Psoas muscle (tissue), 8 donors: ENCODE measurements around the gene SLC5A10. TPM values are rescaled to one million over a fixed set of nuclear protein-coding genes. Genes with fewer than 3 reads are reported as not detected.

Source experiments
- ATAC-seq, 4 donors: fragments of 200-7000 bp; cut with Tn5 transposase; one replicate each; pipeline ENCODE4 v1.9.1; 2020; ENCODE audit warnings: moderate library complexity in 3 of 4, mild to moderate bottlenecking in 2 of 4
- DNase-seq, 2 donors: peaks; one replicate each; pipeline ENCODE4 v3.0.0-alpha.2; 2020
- H3K27ac ChIP-seq: fragments of 200-600 bp; one replicate; pipeline ENCODE4 v1.8.0; 2022
- H3K27me3 ChIP-seq, 3 donors: fragments of 200-600 bp in 1 of 3; one replicate each; pipeline versions ENCODE4 v1.6.1 to v1.8.0; 2013 to 2022; ENCODE audit warnings: low read length in 2 of 3, mild to moderate bottlenecking in 2 of 3, moderate library complexity in 1 of 3; ENCODE audit not compliant: insufficient read depth in 3 of 3
- H3K36me3 ChIP-seq, 2 donors: fragments of 200-600 bp in 1 of 2; one replicate each; pipeline versions ENCODE4 v1.6.1 to v1.8.0; 2013 to 2022; ENCODE audit warnings: low read depth in 1 of 2, mild to moderate bottlenecking in 1 of 2, moderate library complexity in 1 of 2; ENCODE audit not compliant: insufficient read depth in 1 of 2
- H3K4me1 ChIP-seq: fragments of 200-600 bp; one replicate; pipeline ENCODE4 v1.8.0; 2022
- H3K4me3 ChIP-seq: fragments of 200-600 bp; one replicate; pipeline ENCODE4 v1.8.0; 2022; ENCODE audit warnings: mild to moderate bottlenecking
- H3K9me3 ChIP-seq: fragments of 200-600 bp; one replicate; pipeline ENCODE4 v1.8.0; 2022
- WGBS, 3 donors: extraction: QIAGEN DNeasy Blood & Tissue Kit; methylation state at CpG; one replicate each; pipeline versions ENCODE4 v1.1.6 to v1.1.7; 2013; 5-methylcytosine and 5-hydroxymethylcytosine counted together
- intact Hi-C, 2 donors: fragments of 100-400 bp; cut with DNase I; formaldehyde crosslinking; loops; one replicate each; pipeline versions ENCODE4 v1.11.0 to v1.14.2; 2022
- polyA plus RNA-seq, 3 donors: library from polyadenylated mRNA; stranded (reverse); fragments of 200-250 nt; gene quantifications; one replicate each; pipeline ENCODE4 v1.2.3, GENCODE V29; 2013
- total RNA-seq, 4 donors: library from RNA; stranded (reverse); fragmentation: NEBNext Ultra II Directional in 2 of 4; extraction: Animal tissue kit (Norgen Biotek cat#: 25700) in 2 of 4; gene quantifications; one replicate each; pipeline versions ENCODE4 v1.2.1 to v1.2.4, GENCODE V29; 2021 to 2023
- TF ChIP-seq, protein P1 (sequence below): fragments of 200-600 bp; IDR thresholded peaks from one replicate; pipeline ENCODE4 v1.8.0; 2022; ENCODE audit warnings: antibody characterized with exemption
- donor health status: healthy with polysubstance abuse.
- donor health status: DM: no; HTN: no; CAD: no; lungs with moderate emphysema.
- donor health status: Bipolar disorder and iron deficiency.
- donor health status: healthy.
- donor health status: DM: yes; HTN: yes; CAD: no.
- donor health status: DM: no; HTN: no; CAD: no.
- donor health status: DM: no; HTN: no; CAD: no.
- donor health status: DM: yes; HTN: yes; CAD: no.

The SLC5A10 gene
- total and polyA plus RNA-seq, 7 donors: 0.03 TPM; not detected in 6

DNA sequence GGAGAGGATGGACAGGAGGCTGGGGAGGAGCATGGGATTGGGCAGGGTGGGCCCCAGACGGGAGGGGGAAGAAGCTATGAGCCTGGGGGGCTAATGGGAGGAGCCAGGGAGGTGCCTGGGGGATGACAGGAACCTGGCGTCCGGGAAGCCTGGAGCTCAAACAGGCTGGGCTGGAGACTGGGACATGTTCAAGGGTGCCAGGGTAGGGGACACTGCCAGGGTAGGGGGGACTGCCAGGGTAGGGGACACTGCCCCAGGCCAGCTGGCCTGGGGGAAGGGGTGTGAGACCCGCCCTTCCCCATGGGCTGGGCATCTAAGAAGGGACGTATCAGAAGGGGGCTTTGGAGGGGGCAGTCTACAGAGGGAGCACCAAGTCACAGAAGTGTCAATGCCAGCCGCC lies 59.6 kb downstream of the SLC5A10 start:
- intact Hi-C loops: no loop called here
- ATAC-seq (no peak), DNase-seq (peak in 1 of 2 donors; percentile 6)
- no peak overlapping the region for H3K4me3 ChIP-seq
- WGBS, 3 donors: 75 to 81% (median 80%) methylated on average over 4 to 6 of the region's 6 CpGs
- H3K9me3 ChIP-seq: no peaks in the 10 kb centered on the region
- no peaks in the 10 kb centered on the region for H3K36me3 ChIP-seq
- H3K4me1 ChIP-seq: no peaks in the 10 kb centered on the region
- H3K27ac ChIP-seq: no peak overlapping the region
- TF ChIP-seq, protein P1, sequence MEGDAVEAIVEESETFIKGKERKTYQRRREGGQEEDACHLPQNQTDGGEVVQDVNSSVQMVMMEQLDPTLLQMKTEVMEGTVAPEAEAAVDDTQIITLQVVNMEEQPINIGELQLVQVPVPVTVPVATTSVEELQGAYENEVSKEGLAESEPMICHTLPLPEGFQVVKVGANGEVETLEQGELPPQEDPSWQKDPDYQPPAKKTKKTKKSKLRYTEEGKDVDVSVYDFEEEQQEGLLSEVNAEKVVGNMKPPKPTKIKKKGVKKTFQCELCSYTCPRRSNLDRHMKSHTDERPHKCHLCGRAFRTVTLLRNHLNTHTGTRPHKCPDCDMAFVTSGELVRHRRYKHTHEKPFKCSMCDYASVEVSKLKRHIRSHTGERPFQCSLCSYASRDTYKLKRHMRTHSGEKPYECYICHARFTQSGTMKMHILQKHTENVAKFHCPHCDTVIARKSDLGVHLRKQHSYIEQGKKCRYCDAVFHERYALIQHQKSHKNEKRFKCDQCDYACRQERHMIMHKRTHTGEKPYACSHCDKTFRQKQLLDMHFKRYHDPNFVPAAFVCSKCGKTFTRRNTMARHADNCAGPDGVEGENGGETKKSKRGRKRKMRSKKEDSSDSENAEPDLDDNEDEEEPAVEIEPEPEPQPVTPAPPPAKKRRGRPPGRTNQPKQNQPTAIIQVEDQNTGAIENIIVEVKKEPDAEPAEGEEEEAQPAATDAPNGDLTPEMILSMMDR: no peak
- H3K27me3 ChIP-seq: no peaks in the 10 kb centered on the region

- Histone ChIP-seq H3K36me3 (no peaks in the 10 kb centered on the region), H3K27ac (no peak overlapping the region), H3K4me3 (no peak overlapping the region), H3K9me3 (no peaks in the 10 kb centered on the region), H3K4me1 (no peaks in the 10 kb centered on the region), H3K27me3 (no peaks in the 10 kb centered on the region)
- 90 to 92% (median 90%) methylated on average over 22 of the region's 22 CpGs for whole genome bisulfite sequencing, 3 donors
- DNase-seq (peak; percentile 8 to 24), ATAC-seq (no peak)
- TF ChIP-seq, protein P1: no peak
- intact Hi-C loops: no loop called here
These were observed 60.5 kb downstream of the SLC5A10 start for GRCh38 chr17:19012171-19013080.

DNA sequence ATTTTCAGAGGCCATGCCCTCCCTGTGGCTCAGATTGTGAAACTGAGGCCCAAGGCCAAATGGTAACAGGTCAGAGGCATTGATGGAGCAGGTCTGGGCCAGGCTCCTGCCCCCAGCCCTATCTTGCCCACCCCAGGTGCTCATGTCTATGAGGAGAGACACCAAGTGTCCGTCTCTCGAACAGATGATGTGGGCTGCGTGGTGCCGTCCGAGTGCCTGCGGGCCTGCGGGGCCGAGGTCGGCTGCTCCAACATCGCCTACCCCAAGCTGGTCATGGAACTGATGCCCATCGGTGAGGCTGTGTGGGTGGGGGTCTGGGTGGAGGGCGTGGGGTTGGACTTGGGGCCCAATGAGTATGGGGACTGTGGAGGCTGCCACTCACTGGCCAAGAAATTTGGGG lies 61.3 kb downstream of the SLC5A10 start:
- TF ChIP-seq, protein P1: no peak
- no peak overlapping the region for H3K27ac ChIP-seq
- H3K27me3 ChIP-seq: no peaks in the 10 kb centered on the region
- 94 to 95% (median 95%) methylated on average over 12 of the region's 12 CpGs for WGBS, 3 donors
- intact Hi-C loops: no loop called here
- no peaks in the 10 kb centered on the region for H3K36me3 ChIP-seq
- H3K9me3 ChIP-seq: no peaks in the 10 kb centered on the region
- no peak for ATAC-seq
- peak in 1 of 2 donors; percentile 27 for DNase-seq
- H3K4me1 ChIP-seq: no peaks in the 10 kb centered on the region
- H3K4me3 ChIP-seq: no peak overlapping the region

DNA sequence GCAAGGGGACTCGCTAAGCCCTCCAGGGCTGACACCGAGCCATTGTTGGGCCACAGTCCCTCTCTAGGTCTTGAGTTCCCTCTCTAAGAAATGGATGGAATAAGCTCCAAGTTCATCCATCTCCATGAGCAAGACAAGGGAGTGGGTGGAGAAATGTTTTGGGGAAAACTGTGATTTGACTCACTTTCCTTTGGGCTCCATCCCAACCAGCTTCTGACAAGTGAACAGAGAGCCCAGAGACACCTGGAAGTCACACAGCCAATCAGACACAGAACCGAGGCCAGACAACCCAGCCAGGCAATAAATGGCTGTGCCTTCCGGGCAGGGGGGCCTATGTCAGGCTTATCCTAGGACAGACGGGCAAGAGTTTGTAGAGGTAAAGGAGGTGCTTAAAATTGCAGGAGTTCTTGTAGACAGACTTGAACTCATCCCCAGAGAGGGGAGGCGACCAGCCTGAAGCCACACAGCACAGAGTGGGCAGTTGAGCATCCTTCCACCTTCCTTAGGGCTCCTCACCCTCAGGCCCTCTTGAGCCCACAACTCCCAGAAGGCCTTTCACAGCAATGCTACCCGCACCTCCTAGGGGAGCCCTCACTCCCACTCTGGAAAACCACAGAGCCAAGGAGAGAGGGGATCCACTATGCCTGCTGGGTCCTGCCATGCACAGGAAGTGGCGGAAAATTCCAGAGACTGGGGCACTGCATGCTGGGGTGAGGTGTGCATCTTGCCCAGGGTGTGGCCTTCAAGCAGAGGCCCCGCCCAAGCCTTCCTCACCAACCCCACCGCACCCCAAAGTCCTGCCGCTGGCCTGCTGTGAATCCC lies 62.1 kb downstream of the SLC5A10 start:
- Histone ChIP-seq H3K36me3 (no peaks in the 10 kb centered on the region), H3K9me3 (no peaks in the 10 kb centered on the region), H3K4me3 (no peak overlapping the region), H3K27me3 (no peaks in the 10 kb centered on the region), H3K27ac (no peak overlapping the region), H3K4me1 (no peaks in the 10 kb centered on the region)
- 84 to 93% (median 92%) methylated on average over 11 of the region's 11 CpGs for WGBS, 3 donors
- no peak for ATAC-seq
- peak in 1 of 2 donors; percentile 25 for DNase-seq
- TF ChIP-seq, protein P1: no peak
- intact Hi-C loops: no loop called here
